B cell (primary cell): Measurements from ENCODE around the gene EIF1AD. TPM values are rescaled to one million over a fixed set of nuclear protein-coding genes. Genes with fewer than 3 reads are reported as not detected.

Source experiments
- ATAC-seq: fragments of 200-7000 bp; cut with Tn5 transposase; one replicate; pipeline ENCODE4 v1.10.0; 2021; ENCODE audit warnings: low read depth, mild to moderate bottlenecking, moderate number of reproducible peaks, moderate library complexity
- CTCF ChIA-PET: fragments of 350-600 bp; sonication (Branson Sonifier 250); formaldehyde crosslinking; loops from one replicate; lab custom pipeline; 2021; ENCODE audit warnings: antibody characterized with exemption, inconsistent platforms; lab: Charles Lee
- POLR2A ChIA-PET: fragments of 350-600 bp; sonication (Branson Sonifier 250); formaldehyde crosslinking; loops from one replicate; lab custom pipeline; 2021; ENCODE audit warnings: antibody characterized with exemption; lab: Charles Lee
- DNase-seq: peaks from one replicate; pipeline ENCODE4 v3.0.0; 2013
- H2AFZ ChIP-seq: 2 replicates; pipeline ENCODE4 v1.6.1; 2012; ENCODE audit warnings: mild to moderate bottlenecking, low read depth, low read length; ENCODE audit not compliant: insufficient read depth, poor library complexity, severe bottlenecking
- H3K27ac ChIP-seq, 2 donors: 1 replicate in 1 of 2; 2 replicates in 1 of 2; pipeline ENCODE4 v1.5.1; 2012 to 2013; ENCODE audit warnings: low read length in 2 of 2, mild to moderate bottlenecking in 2 of 2, moderate library complexity in 1 of 2
- H3K27me3 ChIP-seq, 4 experiments: fragments of 200-600 bp in 1 of 4; sonication (generic) in 1 of 4; replicated peaks in 1 of 4; 1 replicate in 2 of 4; 2 replicates in 2 of 4; pipeline versions ENCODE4 v1.6.1 to v1.7.0; 2013 to 2016; ENCODE audit warnings: low read length in 3 of 4, mild to moderate bottlenecking in 2 of 4, mixed read lengths in 1 of 4, moderate library complexity in 1 of 4; ENCODE audit not compliant: insufficient read depth in 4 of 4, control insufficient read depth in 3 of 4; ENCODE audit errors: control extremely low read depth in 1 of 4
- H3K36me3 ChIP-seq, 2 experiments: replicated peaks in 1 of 2; 1 replicate in 1 of 2; 2 replicates in 1 of 2; pipeline versions ENCODE4 v1.6.1 to v1.7.1; 2013; ENCODE audit warnings: low read length in 1 of 2; ENCODE audit not compliant: insufficient read depth in 2 of 2, control insufficient read depth in 1 of 2; ENCODE audit errors: control extremely low read depth in 1 of 2, extremely low read depth in 1 of 2
- H3K4me1 ChIP-seq, 2 donors: fragments of 200-600 bp in 1 of 2; sonication (generic) in 1 of 2; 1 replicate in 1 of 2; 2 replicates in 1 of 2; pipeline versions ENCODE4 v1.5.1 to v1.6.1; 2013 to 2017; ENCODE audit warnings: low read length in 2 of 2; ENCODE audit not compliant: control insufficient read depth in 2 of 2, insufficient read depth in 2 of 2
- H3K4me2 ChIP-seq: replicated peaks from 2 replicates; pipeline ENCODE3; 2012; ENCODE audit warnings: mild to moderate bottlenecking, low read depth, low read length; ENCODE audit not compliant: poor library complexity, severe bottlenecking
- H3K4me3 ChIP-seq, 5 experiments: fragments of 200-600 bp in 1 of 5; sonication (generic) in 1 of 5; 1 replicate in 3 of 5; 2 replicates in 2 of 5; pipeline versions ENCODE4 v1.5.1 to v1.7.0; 2011 to 2016; ENCODE audit warnings: low read length in 4 of 5, mild to moderate bottlenecking in 4 of 5, low read depth in 2 of 5, control low read depth in 1 of 5, moderate library complexity in 1 of 5; ENCODE audit not compliant: insufficient read depth in 1 of 5; ENCODE audit errors: control extremely low read depth in 1 of 5, extremely low read depth in 1 of 5
- H3K79me2 ChIP-seq: fragments of 200-600 bp; sonication (generic); one replicate; pipeline ENCODE4 v1.6.0; 2016; ENCODE audit warnings: low read length; ENCODE audit not compliant: control insufficient read depth, insufficient read depth
- H3K9ac ChIP-seq: fragments of 200-600 bp; sonication (generic); 2 replicates; pipeline ENCODE4 v1.6.1; 2017; ENCODE audit warnings: mild to moderate bottlenecking, low read length, moderate library complexity
- H3K9me3 ChIP-seq, 3 donors: one replicate each; pipeline versions ENCODE4 v1.6.1 to v1.7.1; 2013; ENCODE audit warnings: low read length in 2 of 3; ENCODE audit not compliant: control insufficient read depth in 2 of 3, insufficient read depth in 1 of 3; ENCODE audit errors: control extremely low read depth in 1 of 3
- H4K20me1 ChIP-seq: 2 replicates; pipeline ENCODE4 v1.6.0; 2012; ENCODE audit warnings: mild to moderate bottlenecking, low read length; ENCODE audit not compliant: insufficient read depth, control insufficient read depth, poor library complexity, severe bottlenecking
- H3K27ac Mint-ChIP-seq: one replicate; pipeline ENCODE4 v1.8.0; 2021; ENCODE audit warnings: mixed read lengths
- H3K27me3 Mint-ChIP-seq: one replicate; pipeline ENCODE4 v1.8.0; 2021; ENCODE audit warnings: mixed read lengths
- H3K4me1 Mint-ChIP-seq: one replicate; pipeline ENCODE4 v1.8.0; 2021; ENCODE audit warnings: mixed read lengths
- H3K4me3 Mint-ChIP-seq: one replicate; pipeline ENCODE4 v1.8.0; 2021; ENCODE audit warnings: mixed read lengths
- H3K9me3 Mint-ChIP-seq: one replicate; pipeline ENCODE4 v1.8.0; 2022; ENCODE audit warnings: mixed read lengths; ENCODE audit not compliant: insufficient read depth
- CTCF ChIP-seq: fragments of 200-600 bp; IDR thresholded peaks from one replicate; pipeline ENCODE4 v1.8.0; 2022; ENCODE audit warnings: antibody characterized with exemption, mild to moderate bottlenecking
- EZH2 ChIP-seq: IDR thresholded peaks from 2 replicates; pipeline ENCODE4 v1.6.1; 2012; ENCODE audit warnings: borderline replicate concordance, low read depth, mild to moderate bottlenecking, moderate library complexity, low read length; ENCODE audit not compliant: insufficient read depth, poor library complexity, severe bottlenecking
- WGBS: methylation state at CpG from one replicate; pipeline ENCODE4 v1.1.5; 2013; ENCODE audit warnings: missing lambda C conversion rate; ENCODE audit not compliant: insufficient coverage; 5-methylcytosine and 5-hydroxymethylcytosine counted together
- intact Hi-C: fragments of 100-400 bp; cut with micrococcal nuclease; formaldehyde crosslinking; loops from one replicate; pipeline ENCODE4 v1.10.0; 2022
- polyA plus RNA-seq: library from polyadenylated mRNA; depleted of rRNA; stranded (reverse); fragments of >200 nt; gene quantifications from 2 replicates; pipeline ENCODE4 v1.2.3, GENCODE V29; 2012
- total RNA-seq, 2 donors: library from RNA; stranded (reverse); fragments of 120-200 nt in 1 of 2; gene quantifications; 1 replicate in 1 of 2; 2 replicates in 1 of 2; pipeline versions ENCODE4 v1.2.3 to v1.2.4, GENCODE V29; 2013 to 2022

Gene EIF1AD
- total and polyA plus RNA-seq, 2 donors (not counting 1 experiment from before 2014, with no cell fraction given): 56.9 to 65.2 TPM

- Mint-ChIP-seq H3K4me3 (no peak overlapping the region), H3K9me3 (no peaks in the 10 kb centered on the region), H3K27ac (no peak overlapping the region), H3K4me1 (peaks cover 5% of the 10 kb centered on the region), H3K27me3 (peaks cover 4% of the 10 kb centered on the region)
- TF ChIP-seq EZH2 (no peak), CTCF (no peak)
- Histone ChIP-seq H3K9me3 (no peaks in the 10 kb centered on the region), H3K36me3 (no peaks in the 10 kb centered on the region), H3K27ac (no peak overlapping the region), H3K79me2 (no peaks in the 10 kb centered on the region), H3K4me3 (no peak overlapping the region), H3K27me3 (peaks cover 0 to 9% (median 4%) of the 10 kb centered on the region in 4 experiments), H2AFZ (no peak overlapping the region), H4K20me1 (no peaks in the 10 kb centered on the region), H3K4me1 (peaks cover 7% of the 10 kb centered on the region in 2 donors), H3K9ac (no peak overlapping the region), H3K4me2 (no peak overlapping the region)
- intact Hi-C loops: no loop called here
- ChIA-PET CTCF (interaction anchor here (1.2 to 1.9 kb wide), 3 partner anchors 136 to 201 kb away, joined by 3 to 13 read pairs (median 4); partner anchors contain the start of gene MUS81), POLR2A (interaction anchor here (0.6 kb wide), 1 partner anchor 134 kb away, joined by 10 read pairs; no protein-coding TSS in a partner anchor)
- DNase-seq (no peak), ATAC-seq (no peak)
- WGBS: 68% methylated on average over 18 of the region's 25 CpGs
These were observed 18.8 kb upstream of the EIF1AD start for GRCh38 chr11:66020618-66021357.

- Mint-ChIP-seq H3K9me3 (no peaks in the 10 kb centered on the region), H3K4me1 (peaks cover 5% of the 10 kb centered on the region), H3K27me3 (peaks cover 4% of the 10 kb centered on the region), H3K27ac (no peak overlapping the region), H3K4me3 (no peak overlapping the region)
- ChIA-PET POLR2A (no interaction called here), CTCF (interaction anchor here (1.6 kb wide), 1 partner anchor 160 kb away, joined by 4 read pairs; the partner anchor contains the start of gene MUS81)
- ATAC-seq: no peak
- no peak for TF ChIP-seq EZH2
- no peak for TF ChIP-seq CTCF
- Histone ChIP-seq H3K27me3 (peaks cover 0 to 9% (median 4%) of the 10 kb centered on the region in 4 experiments), H3K4me1 (peaks cover 7% of the 10 kb centered on the region in 2 donors), H3K9me3 (no peaks in the 10 kb centered on the region), H2AFZ (no peak overlapping the region), H3K9ac (no peak overlapping the region), H3K79me2 (no peaks in the 10 kb centered on the region), H4K20me1 (no peaks in the 10 kb centered on the region), H3K4me3 (no peak overlapping the region), H3K4me2 (no peak overlapping the region), H3K27ac (no peak overlapping the region), H3K36me3 (no peaks in the 10 kb centered on the region)
- WGBS: 72% methylated on average over 5 of the region's 8 CpGs
- intact Hi-C loops: no loop called here
- no peak for DNase-seq
These were observed 18.3 kb upstream of the EIF1AD start for GRCh38 chr11:66020212-66020611.
